Measurements from ENCODE around the gene CEP170. TPM values are rescaled to one million over a fixed set of nuclear protein-coding genes. Genes with fewer than 3 reads are reported as not detected.
A peak's percentile ranks its signal among the peaks of the same experiment; 100 is the strongest.

Gene CEP170
- total RNA-seq, 4 donors from 2014 or later: 6.0 to 92.4 (median 13.8) TPM

GRCh38 chr1:243292117-243292516, 37.0 kb upstream of the CEP170 start:
- no peak for TF ChIP-seq POLR2A (IDR thresholded peaks at IDR 0.05)
- TF ChIP-seq CTCF (IDR thresholded peaks at IDR 0.05): no peak
- no peak for DNase-seq
- Histone ChIP-seq H3K36me3 (peaks cover 0 to 20% (median 0%) of the 10 kb centered on the region in 3 donors), H3K9me3 (no peaks in the 10 kb centered on the region), H3K4me3 (no peak overlapping the region), H3K4me1 (peaks cover 0 to 5% (median 0%) of the 10 kb centered on the region in 4 donors), H3K27me3 (no peaks in the 10 kb centered on the region), H3K27ac (no peak overlapping the region)

- H3K4me1 ChIP-seq: peaks cover 0 to 5% (median 0%) of the 10 kb centered on the region in 4 donors
- H3K9me3 ChIP-seq: no peaks in the 10 kb centered on the region
- peaks cover 0 to 20% (median 0%) of the 10 kb centered on the region in 3 donors for H3K36me3 ChIP-seq
- H3K27ac ChIP-seq: no peak overlapping the region
- TF ChIP-seq CTCF (IDR thresholded peaks at IDR 0.05) (no peak), POLR2A (IDR thresholded peaks at IDR 0.05) (no peak)
- no peak overlapping the region for H3K4me3 ChIP-seq
- no peaks in the 10 kb centered on the region for H3K27me3 ChIP-seq
- no peak for DNase-seq
These were observed 36.2 kb upstream of the CEP170 start for GRCh38 chr1:243291292-243291691.

GRCh38 chr1:243288062-243288461, 33.0 kb upstream of the CEP170 start:
- peaks cover 0 to 10% (median 0%) of the 10 kb centered on the region in 3 donors for H3K36me3 ChIP-seq
- peak overlapping the region in 2 of 4 donors; percentile 36 to 56 for H3K27ac ChIP-seq

GRCh38 chr1:243287652-243288051, 32.6 kb upstream of the CEP170 start:
- TF ChIP-seq CTCF (IDR thresholded peaks at IDR 0.05): no peak
- TF ChIP-seq POLR2A (IDR thresholded peaks at IDR 0.05): no peak
- Histone ChIP-seq H3K36me3 (peaks cover 0 to 6% (median 0%) of the 10 kb centered on the region in 3 donors), H3K4me3 (no peak overlapping the region), H3K27ac (peak overlapping the region in 2 of 4 donors; percentile 36 to 56), H3K4me1 (peaks cover 0 to 5% (median 0%) of the 10 kb centered on the region in 4 donors), H3K27me3 (no peaks in the 10 kb centered on the region), H3K9me3 (no peaks in the 10 kb centered on the region)
- DNase-seq: no peak

More at GRCh38 chr1:243288062-243288461, 33.0 kb upstream of the CEP170 start:
- TF ChIP-seq CTCF (IDR thresholded peaks at IDR 0.05) (no peak), POLR2A (IDR thresholded peaks at IDR 0.05) (no peak)
- DNase-seq: no peak
- Histone ChIP-seq H3K9me3 (no peaks in the 10 kb centered on the region), H3K4me1 (peaks cover 0 to 5% (median 0%) of the 10 kb centered on the region in 4 donors), H3K27me3 (no peaks in the 10 kb centered on the region), H3K4me3 (no peak overlapping the region)

GRCh38 chr1:243287123-243287460, 32.0 kb upstream of the CEP170 start:
- TF ChIP-seq CTCF (IDR thresholded peaks at IDR 0.05) (no peak), POLR2A (IDR thresholded peaks at IDR 0.05) (no peak)

More at GRCh38 chr1:243287123-243287460, 32.0 kb upstream of the CEP170 start:
- Histone ChIP-seq H3K4me3 (no peak overlapping the region), H3K9me3 (no peaks in the 10 kb centered on the region), H3K36me3 (peaks cover 0 to 11% (median 0%) of the 10 kb centered on the region in 3 donors), H3K27me3 (no peaks in the 10 kb centered on the region), H3K4me1 (peaks cover 0 to 5% (median 0%) of the 10 kb centered on the region in 4 donors), H3K27ac (peak overlapping the region in 2 of 4 donors; percentile 21 to 43)
- no peak for DNase-seq

Data from Peyer's patch (tissue), 4 donors.